GM18909 (cell line): Measurements from ENCODE around the gene ZBTB8B.
"Not testable (repeated sequence)": the region's sequence is repeated elsewhere in the genome, so short reads cannot be mapped to it uniquely, and the experiment has no call there.

Source experiments
- ATAC-seq: cut with Tn5 transposase; IDR thresholded peaks from one replicate; pipeline ENCODE4 v1.9.1; 2021; ENCODE audit warnings: mild to moderate bottlenecking; ENCODE audit not compliant: unreplicated experiment, poor library complexity

The ZBTB8B gene

GRCh38 chr1:32464716-32465577 is at the start of gene ZBTB8B:
TSS of gene ZBTB8B (plus strand) at chr1:32465072. CDS start at chr1:32470625, 5,553 bp downstream.
- no peak for ATAC-seq

- ATAC-seq = no peak
These were observed 43.1 kb upstream of the ZBTB8B start for GRCh38 chr1:32421775-32422174.

- ATAC-seq = no peak
These were observed 38.2 kb upstream of the ZBTB8B start for GRCh38 chr1:32426489-32427255.

GRCh38 chr1:32427264-32427963 is 37.5 kb upstream of the ZBTB8B start:
- ATAC-seq = no peak

- ATAC-seq = no peak
These were observed 33.0 kb upstream of the ZBTB8B start for GRCh38 chr1:32431736-32432400.

DNA sequence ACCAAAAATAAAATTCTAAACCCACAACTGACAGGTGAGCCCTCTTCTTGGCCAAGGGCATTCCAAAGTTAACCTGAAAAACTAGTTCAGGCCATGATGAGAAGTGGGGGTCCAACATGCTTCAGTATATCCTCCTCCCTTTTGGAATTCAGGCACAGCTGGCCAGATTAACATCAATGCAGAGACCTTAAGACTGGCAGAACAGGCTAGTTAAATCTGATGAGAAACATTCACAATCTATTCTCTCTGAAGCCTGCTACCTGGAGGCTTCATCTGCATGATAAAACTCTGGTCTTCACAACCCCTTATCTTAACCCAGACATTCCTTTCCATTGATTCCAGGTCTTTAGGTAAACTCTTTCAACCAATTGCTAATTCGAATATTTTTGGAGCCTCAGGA is 26.7 kb upstream of the ZBTB8B start:
- no peak for ATAC-seq

- not testable (repeated sequence) for ATAC-seq
These were observed 26.1 kb upstream of the ZBTB8B start for GRCh38 chr1:32438777-32439176.

DNA sequence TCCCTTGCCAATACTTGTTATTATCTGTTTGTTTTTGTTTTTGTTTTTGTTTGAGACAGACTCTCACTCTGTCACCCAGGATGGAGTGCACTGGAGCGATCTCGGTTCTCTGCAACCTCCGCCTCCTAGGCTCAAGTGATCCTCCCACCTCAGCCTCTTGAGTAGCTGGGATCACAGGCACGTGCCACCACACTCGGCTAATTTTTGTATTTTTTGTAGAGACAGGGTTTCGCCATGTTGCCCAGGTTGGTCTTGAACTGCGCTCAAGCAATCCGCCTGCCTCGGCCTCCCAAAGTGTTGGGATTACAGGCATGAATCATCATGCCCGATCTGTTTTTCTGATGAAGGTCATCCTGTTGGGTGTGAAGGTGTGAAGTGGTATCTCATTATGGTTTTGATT is 23.4 kb upstream of the ZBTB8B start:
- ATAC-seq = not testable (repeated sequence)

- no peak for ATAC-seq
These were observed 17.2 kb upstream of the ZBTB8B start for GRCh38 chr1:32447469-32448185.

DNA sequence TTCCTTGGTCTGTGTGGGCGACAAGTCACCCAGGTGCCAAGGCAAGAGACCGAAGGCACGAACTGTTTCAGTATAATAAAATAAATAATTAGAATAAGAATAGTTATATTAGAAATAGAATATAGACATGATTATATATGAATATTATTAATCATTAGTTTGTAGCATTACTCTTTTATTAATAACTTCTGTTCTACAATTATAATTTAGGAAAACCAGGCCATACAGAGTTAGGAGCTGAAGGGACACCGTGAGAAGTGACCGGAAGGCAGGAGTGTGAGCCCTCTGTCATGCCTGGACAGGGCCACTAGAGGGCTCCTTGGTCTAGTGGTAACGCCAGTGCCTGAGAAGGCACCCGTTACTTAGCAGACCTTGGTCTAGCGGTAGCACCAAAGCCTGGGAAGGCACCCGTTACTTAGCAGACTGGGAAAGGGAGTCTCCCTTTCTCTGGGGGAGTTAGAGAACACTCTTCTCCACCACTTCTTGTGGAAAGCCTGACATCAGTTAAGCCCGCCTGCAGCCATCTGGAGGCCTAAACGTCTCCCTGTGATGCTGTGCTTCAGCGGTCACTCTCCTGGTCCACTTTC is 16.6 kb upstream of the ZBTB8B start:
- not testable (repeated sequence) for ATAC-seq

DNA sequence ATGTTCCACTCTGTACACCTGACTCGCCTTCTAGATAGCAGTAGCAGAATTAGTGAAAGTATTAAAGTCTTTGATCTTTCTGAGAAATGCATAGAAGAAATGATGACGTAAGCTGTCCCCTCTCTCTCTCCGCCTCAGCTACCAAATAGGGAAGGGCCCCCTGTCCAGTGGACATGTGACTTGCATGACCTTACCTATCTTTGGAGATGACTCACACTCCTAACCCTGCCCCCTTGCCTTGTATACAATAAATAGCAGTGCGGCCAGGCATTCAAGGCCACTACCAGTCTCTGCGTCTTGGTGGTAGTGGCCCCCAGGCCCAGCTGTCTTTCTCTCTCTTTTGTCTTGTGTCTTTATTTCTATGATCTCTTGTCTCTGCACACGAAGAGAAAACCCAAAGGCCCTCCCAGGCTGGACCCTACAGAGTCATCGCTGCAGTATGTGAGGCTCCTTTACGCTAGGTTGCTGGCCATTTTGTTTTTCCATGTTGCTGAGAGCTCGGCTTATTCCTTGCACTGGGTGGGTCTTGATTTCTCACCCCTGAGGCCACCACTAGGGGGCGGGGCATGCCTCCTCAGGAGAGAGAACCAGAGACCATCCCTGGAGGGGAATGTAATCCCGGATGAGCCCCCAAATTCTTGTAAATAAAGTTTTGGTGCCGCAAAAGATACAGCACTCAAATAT is 16.0 kb upstream of the ZBTB8B start:
- ATAC-seq = no peak

- ATAC-seq = not testable (repeated sequence)
These were observed 15.4 kb upstream of the ZBTB8B start for GRCh38 chr1:32449457-32449831.

DNA sequence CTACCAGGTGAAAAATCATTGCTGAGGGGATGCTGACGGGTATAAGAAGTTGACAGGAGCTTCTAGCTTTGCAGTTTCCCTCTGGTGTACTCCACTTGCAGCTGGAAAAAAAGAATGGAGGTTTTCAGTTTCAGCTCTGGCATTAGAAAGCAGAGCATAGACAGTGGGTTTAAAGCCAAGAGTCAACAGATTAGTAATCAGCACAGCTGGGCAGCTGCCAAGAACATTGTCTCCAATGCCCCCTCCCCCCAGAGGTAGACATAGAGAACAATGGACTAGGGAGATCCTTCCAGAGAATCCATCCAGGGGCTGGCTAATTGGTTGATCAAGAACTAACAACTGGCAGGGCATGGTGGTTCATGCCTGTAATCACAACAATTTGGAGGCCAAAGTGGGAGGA is 10.1 kb upstream of the ZBTB8B start:
- no peak for ATAC-seq

GRCh38 chr1:32455958-32456357 is 8.9 kb upstream of the ZBTB8B start:
- no peak for ATAC-seq

- ATAC-seq = not testable (repeated sequence)
These were observed 6.1 kb upstream of the ZBTB8B start for GRCh38 chr1:32458798-32459197.

DNA sequence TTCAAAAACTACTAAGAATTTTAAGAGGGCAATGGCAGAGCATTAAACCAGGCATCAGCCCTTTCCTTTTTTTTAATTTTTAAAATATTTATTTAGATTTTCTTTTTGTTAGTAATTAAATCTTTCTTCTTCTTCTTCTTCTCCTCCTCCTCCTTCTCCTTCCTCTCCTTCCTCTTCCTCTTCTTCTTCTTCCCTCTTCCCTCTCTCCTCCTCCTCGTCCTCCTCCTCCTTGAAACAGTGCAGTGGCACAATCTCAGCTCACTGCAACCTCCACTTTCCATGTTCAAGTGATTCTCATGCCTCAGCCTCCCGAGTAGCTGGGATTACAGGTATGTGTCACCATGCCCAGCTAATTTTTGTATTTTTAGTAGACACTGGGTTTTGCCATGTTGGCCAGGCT is 1.9 kb upstream of the ZBTB8B start:
- not testable (repeated sequence) for ATAC-seq

GRCh38 chr1:32464191-32464715 is 619 bp upstream of the ZBTB8B start:
- no peak for ATAC-seq

GRCh38 chr1:32465578-32465933 is 684 bp downstream of the ZBTB8B start:
- no peak for ATAC-seq

GRCh38 chr1:32466761-32467160 is 1.9 kb downstream of the ZBTB8B start:
- ATAC-seq = no peak
